Measurements from ENCODE around the gene DNAJC18. TPM values are rescaled to one million over a fixed set of nuclear protein-coding genes. Genes with fewer than 3 reads are reported as not detected.

DNAJC18 gene
- total RNA-seq, 1 experiment from 2014 or later, result 4.4 TPM

DNA sequence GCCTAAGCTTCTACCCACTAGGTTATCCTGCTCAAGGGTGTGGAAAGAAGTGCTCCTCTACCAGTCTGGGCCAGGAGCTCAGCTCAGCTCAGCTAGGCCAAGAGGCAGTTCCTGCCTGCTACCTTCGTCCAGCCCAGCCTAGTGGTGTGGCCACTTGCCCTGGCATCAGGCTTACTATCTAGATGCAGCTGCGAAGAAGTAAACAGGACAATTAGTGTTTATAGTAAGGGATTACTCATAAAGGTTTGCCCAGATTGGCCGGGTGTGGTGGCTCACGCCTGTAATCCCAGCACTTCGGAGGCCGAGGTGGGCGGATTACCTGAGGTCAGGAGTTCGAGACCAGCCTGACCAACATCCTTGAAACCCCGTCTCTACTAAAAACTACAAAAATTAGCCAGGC is 22.7 kb downstream of the DNAJC18 start:
- ATAC-seq, result no peak
- POLR2A ChIA-PET (ENCODE audit: unreplicated experiment), result interaction anchor here (0.5 kb wide), 1 partner anchor 15 kb away, joined by 3 read pairs; no protein-coding TSS in a partner anchor

DNA sequence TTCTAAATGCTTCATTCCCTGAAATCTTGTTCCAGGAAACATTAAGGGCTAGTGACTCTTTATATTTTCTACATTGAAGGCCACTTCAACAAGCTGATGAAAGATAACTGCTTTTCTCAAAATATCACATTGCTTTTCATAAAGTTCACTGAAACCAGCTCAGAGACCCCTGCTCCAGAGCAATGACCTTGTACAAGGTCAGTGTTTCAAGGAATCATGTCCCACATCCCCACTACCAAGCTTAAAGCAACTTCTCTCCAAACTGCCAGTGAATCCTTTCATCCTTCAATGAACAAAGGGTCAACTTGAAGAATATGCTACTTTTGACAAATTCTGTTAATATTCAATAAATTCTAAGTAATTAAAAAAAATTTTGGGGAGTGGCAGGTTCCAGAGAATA is 23.5 kb downstream of the DNAJC18 start:
- H2AFZ ChIP-seq (ENCODE audit: low read length), result no peak overlapping the region
- TF ChIP-seq, protein P1, sequence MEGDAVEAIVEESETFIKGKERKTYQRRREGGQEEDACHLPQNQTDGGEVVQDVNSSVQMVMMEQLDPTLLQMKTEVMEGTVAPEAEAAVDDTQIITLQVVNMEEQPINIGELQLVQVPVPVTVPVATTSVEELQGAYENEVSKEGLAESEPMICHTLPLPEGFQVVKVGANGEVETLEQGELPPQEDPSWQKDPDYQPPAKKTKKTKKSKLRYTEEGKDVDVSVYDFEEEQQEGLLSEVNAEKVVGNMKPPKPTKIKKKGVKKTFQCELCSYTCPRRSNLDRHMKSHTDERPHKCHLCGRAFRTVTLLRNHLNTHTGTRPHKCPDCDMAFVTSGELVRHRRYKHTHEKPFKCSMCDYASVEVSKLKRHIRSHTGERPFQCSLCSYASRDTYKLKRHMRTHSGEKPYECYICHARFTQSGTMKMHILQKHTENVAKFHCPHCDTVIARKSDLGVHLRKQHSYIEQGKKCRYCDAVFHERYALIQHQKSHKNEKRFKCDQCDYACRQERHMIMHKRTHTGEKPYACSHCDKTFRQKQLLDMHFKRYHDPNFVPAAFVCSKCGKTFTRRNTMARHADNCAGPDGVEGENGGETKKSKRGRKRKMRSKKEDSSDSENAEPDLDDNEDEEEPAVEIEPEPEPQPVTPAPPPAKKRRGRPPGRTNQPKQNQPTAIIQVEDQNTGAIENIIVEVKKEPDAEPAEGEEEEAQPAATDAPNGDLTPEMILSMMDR (conservative IDR thresholded peaks at IDR 0.05; ENCODE audit: low read depth, low read length), result no peak
- TF ChIP-seq EZH2 (IDR thresholded peaks at IDR 0.05; ENCODE audit: low read length, unreplicated experiment) (no peak), EZH2phosphoT487 (IDR thresholded peaks at IDR 0.05; ENCODE audit: borderline replicate concordance, low read length) (no peak)
- ChIA-PET POLR2A (ENCODE audit: unreplicated experiment) (interaction anchor here (0.5 kb wide), 1 partner anchor 14 kb away, joined by 3 read pairs; no protein-coding TSS in a partner anchor), CTCF (no interaction called here)
- no peak overlapping the region for H3K9ac ChIP-seq (ENCODE audit: low read length)
- H3K27me3 ChIP-seq (ENCODE audit: low read length), result no peaks in the 10 kb centered on the region
- no peak overlapping the region for H3K4me3 ChIP-seq (ENCODE audit: low read length)
- H3K9me3 ChIP-seq (ENCODE audit: low read length), result no peaks in the 10 kb centered on the region
- DNase-seq, result no peak
- intact Hi-C loops (cut with micrococcal nuclease), result no loop called here
- H3K4me1 ChIP-seq (ENCODE audit: insufficient read depth, low read length), result no peaks in the 10 kb centered on the region
- H4K20me1 ChIP-seq (ENCODE audit: low read length), result no peaks in the 10 kb centered on the region
- H3F3A ChIP-seq (ENCODE audit: low read length, unreplicated experiment), result no peaks in the 10 kb centered on the region
- no peaks in the 10 kb centered on the region for H3K79me2 ChIP-seq (ENCODE audit: low read length)
- H3K4me2 ChIP-seq (ENCODE audit: low read length), result no peak overlapping the region
- ATAC-seq, result no peak
- BruUV-seq (replicated peaks), result no TSS peak
- no peak overlapping the region for H3K27ac ChIP-seq (ENCODE audit: low read length)
- H3K9me2 ChIP-seq (replicated peaks; ENCODE audit: low read length), result no peaks in the 10 kb centered on the region
- no peaks in the 10 kb centered on the region for H3K36me3 ChIP-seq (ENCODE audit: low read depth, low read length)

More for the DNA sequence above, 22.7 kb downstream of the DNAJC18 start:
- no peaks in the 10 kb centered on the region for H3F3A ChIP-seq (ENCODE audit: low read length, unreplicated experiment)
- H3K4me2 ChIP-seq (ENCODE audit: low read length), result no peak overlapping the region
- BruUV-seq (replicated peaks), result no TSS peak
- H3K27me3 ChIP-seq (ENCODE audit: low read length), result no peaks in the 10 kb centered on the region
- no peak overlapping the region for H3K9ac ChIP-seq (ENCODE audit: low read length)
- no peaks in the 10 kb centered on the region for H3K4me1 ChIP-seq (ENCODE audit: insufficient read depth, low read length)
- H3K9me3 ChIP-seq (ENCODE audit: low read length), result no peaks in the 10 kb centered on the region
- intact Hi-C loops (cut with micrococcal nuclease), result no loop called here
- H2AFZ ChIP-seq (ENCODE audit: low read length), result no peak overlapping the region
- TF ChIP-seq EZH2phosphoT487 (IDR thresholded peaks at IDR 0.05; ENCODE audit: borderline replicate concordance, low read length), result no peak
- TF ChIP-seq, protein P1 (conservative IDR thresholded peaks at IDR 0.05; ENCODE audit: low read depth, low read length), result no peak
- no peak for TF ChIP-seq EZH2 (IDR thresholded peaks at IDR 0.05; ENCODE audit: low read length, unreplicated experiment)
- no peaks in the 10 kb centered on the region for H4K20me1 ChIP-seq (ENCODE audit: low read length)
- H3K9me2 ChIP-seq (replicated peaks; ENCODE audit: low read length), result no peaks in the 10 kb centered on the region
- H3K27ac ChIP-seq (ENCODE audit: low read length), result no peak overlapping the region
- no peak overlapping the region for H3K4me3 ChIP-seq (ENCODE audit: low read length)
- H3K79me2 ChIP-seq (ENCODE audit: low read length), result no peaks in the 10 kb centered on the region
- DNase-seq, result no peak
- no peaks in the 10 kb centered on the region for H3K36me3 ChIP-seq (ENCODE audit: low read depth, low read length)
- CTCF ChIA-PET, result no interaction called here

DNA sequence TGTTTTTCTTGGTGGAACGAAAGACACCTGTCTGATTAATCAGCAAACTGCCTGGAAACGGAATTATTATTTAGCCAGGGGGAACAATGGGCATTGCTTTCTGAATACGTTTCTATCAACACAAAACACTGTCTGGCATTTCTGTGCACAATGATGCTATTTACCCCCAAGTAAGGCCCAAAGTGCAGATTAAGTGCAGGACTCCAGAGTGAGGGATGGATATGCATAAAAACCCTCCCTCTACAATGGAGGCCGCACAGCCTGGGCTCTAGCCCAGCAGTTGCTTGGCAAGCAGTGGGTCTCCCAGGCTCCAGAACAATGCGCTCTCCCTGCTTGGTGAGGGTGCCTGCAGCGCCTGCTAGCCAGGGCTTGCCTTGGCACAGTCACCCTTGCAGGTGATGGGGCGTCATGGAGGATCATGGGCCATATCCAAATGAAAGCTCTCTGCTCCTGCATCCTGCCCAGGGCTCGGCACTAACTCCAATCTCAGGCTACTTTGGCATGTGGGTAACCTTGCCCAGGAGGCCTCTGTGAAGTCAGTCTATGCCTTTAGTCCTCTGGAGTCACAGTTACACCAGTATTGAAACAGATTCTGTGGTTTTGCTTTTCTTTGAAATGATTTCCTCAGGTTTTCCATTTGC is 24.0 kb downstream of the DNAJC18 start:
- ATAC-seq (no peak), DNase-seq (no peak)
- Histone ChIP-seq H3K27me3 (ENCODE audit: low read length) (no peaks in the 10 kb centered on the region), H3K27ac (ENCODE audit: low read length) (no peak overlapping the region), H3K79me2 (ENCODE audit: low read length) (no peaks in the 10 kb centered on the region), H3K36me3 (ENCODE audit: low read depth, low read length) (no peaks in the 10 kb centered on the region), H3K4me1 (ENCODE audit: insufficient read depth, low read length) (no peaks in the 10 kb centered on the region), H3F3A (ENCODE audit: low read length, unreplicated experiment) (no peaks in the 10 kb centered on the region), H4K20me1 (ENCODE audit: low read length) (no peaks in the 10 kb centered on the region), H3K9ac (ENCODE audit: low read length) (no peak overlapping the region), H3K4me3 (ENCODE audit: low read length) (no peak overlapping the region), H2AFZ (ENCODE audit: low read length) (no peak overlapping the region), H3K4me2 (ENCODE audit: low read length) (no peak overlapping the region), H3K9me3 (ENCODE audit: low read length) (no peaks in the 10 kb centered on the region), H3K9me2 (replicated peaks; ENCODE audit: low read length) (no peaks in the 10 kb centered on the region)
- ChIA-PET CTCF (no interaction called here), POLR2A (ENCODE audit: unreplicated experiment) (no interaction called here)
- TF ChIP-seq EZH2phosphoT487 (IDR thresholded peaks at IDR 0.05; ENCODE audit: borderline replicate concordance, low read length) (no peak), EZH2 (IDR thresholded peaks at IDR 0.05; ENCODE audit: low read length, unreplicated experiment) (no peak)
- TF ChIP-seq, protein P1 (conservative IDR thresholded peaks at IDR 0.05; ENCODE audit: low read depth, low read length), result no peak
- intact Hi-C loops (cut with micrococcal nuclease), result no loop called here
- BruUV-seq (replicated peaks), result no TSS peak

All from PC-3 (cell line).